Panc1 (cell line): ENCODE results near the gene TRIM42.

Source experiments
- CTCF ChIP-seq: fragments of 450-650 bp; IDR thresholded peaks from 2 replicates; pipeline ENCODE4 v1.5.1; 2017; ENCODE audit warnings: mild to moderate bottlenecking
- POLR2AphosphoS5 ChIP-seq: IDR thresholded peaks from 2 replicates; pipeline ENCODE4 v1.6.1; 2012; ENCODE audit warnings: mild to moderate bottlenecking, low read depth, low read length, moderate library complexity
- REST ChIP-seq, 2 experiments: IDR thresholded peaks; 2 replicates each; pipeline ENCODE4 v1.6.1; 2011 to 2012; ENCODE audit warnings: low read depth in 2 of 2, control low read depth in 1 of 2, low read length in 1 of 2, mild to moderate bottlenecking in 1 of 2, moderate library complexity in 1 of 2; ENCODE audit not compliant: insufficient read depth in 1 of 2

GRCh38 chr3:140724856-140725812 is 47.3 kb downstream of the TRIM42 start:
- no peak for TF ChIP-seq CTCF
- no peak for TF ChIP-seq POLR2AphosphoS5
- TF ChIP-seq REST (IDR thresholded peaks at IDR 0.05; ENCODE audit: insufficient read depth in 1 of 2, low read depth in 2 of 2, low read length in 1 of 2), result no peak
